IPS-NIHi7 (cell line): ENCODE measurements around the gene PLSCR1.
"Not testable (repeated sequence)": the region's sequence is repeated elsewhere in the genome, so short reads cannot be mapped to it uniquely, and the experiment has no call there.

ENCODE experiments used
- DNase-seq: peaks from one replicate; pipeline ENCODE4 v3.0.0; 2012; ENCODE audit warnings: mixed read lengths; ENCODE audit errors: extremely low spot score

The PLSCR1 gene

DNA sequence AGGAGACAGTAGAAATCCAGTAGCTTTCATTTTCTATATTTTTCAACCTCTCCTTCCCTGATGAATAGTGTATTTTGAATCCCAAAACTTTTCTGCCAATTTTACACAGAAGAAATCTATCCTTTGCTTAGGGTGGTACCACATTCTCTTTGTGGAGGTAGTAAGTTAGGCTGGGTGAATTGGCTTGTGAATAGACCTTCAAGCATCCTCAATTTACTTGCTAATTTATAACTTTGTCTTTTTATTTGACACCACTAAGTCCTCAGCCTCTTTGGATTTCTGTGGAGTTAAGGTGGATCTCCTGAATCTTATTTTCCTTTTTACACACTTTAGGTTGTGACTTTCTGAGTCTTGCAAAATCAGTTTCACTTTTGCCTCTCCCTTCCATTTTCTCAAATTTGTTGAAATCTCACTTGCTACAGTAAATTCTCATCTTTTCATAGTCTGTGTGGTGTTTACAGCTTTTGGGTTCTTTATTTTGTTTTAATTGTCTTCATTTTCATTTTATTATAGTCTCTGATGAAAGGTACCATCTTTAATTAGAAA, 5.7 kb upstream of the PLSCR1 start:
- DNase-seq, result no peak

DNA sequence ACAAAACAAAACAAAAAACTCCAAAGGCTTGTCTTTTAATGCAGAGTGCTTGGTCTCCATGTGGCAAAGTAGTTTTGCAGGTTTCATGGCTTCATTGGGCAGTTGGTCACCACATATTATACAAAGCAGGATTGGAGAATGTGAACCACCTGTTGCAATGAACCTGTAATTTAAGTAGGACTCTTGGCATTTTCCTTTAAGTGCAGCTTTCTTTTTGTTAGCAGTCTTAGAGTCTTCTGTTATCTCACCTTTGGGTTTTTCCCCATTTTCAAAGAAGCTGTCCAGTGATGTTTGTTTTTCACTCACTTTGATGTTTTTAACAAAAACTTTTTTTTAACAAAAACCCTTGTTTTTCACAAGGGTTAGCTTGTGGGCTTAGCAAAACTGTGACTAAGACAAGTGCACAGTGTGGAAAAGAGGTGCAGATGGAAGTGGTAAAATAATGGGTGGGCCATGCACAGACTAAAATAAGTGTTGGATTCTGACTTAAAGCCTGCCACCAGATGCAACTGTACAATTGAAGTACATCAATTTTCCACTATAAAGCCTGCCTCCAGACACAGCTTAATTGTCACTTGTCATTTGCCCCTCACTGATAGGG, 2.9 kb upstream of the PLSCR1 start:
- no peak for DNase-seq

GRCh38 chr3:146546366-146546965, 2.1 kb upstream of the PLSCR1 start:
- DNase-seq, result no peak

DNA sequence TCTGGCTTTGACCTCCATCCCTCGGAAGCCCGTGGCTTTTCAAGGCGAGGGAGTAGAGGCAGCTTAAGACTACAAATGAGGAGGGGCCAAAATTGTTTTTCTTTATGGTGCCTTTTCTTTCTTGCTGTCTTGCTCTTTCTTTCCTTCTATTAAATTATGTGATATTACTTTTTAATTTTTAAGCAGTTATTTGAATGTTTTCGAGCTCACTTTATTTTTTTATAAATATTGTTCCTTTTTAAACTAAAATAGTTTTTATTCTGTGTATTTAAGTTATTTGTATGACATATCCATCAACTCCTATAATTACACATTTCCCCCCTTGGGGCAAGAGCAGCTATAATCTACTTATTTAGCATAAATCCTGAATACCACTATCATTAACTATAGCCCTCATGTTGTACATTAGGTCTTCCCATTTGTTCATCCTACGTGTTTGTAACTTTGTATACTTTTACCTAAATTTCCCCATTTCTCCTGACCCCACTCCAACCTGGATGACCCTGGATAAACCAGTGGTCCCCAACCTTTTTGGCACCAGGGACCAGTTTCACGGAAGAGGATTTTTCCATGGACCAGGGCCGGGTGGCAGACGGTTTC, 622 bp upstream of the PLSCR1 start:
- no peak for DNase-seq

GRCh38 chr3:146543461-146544001, 876 bp downstream of the PLSCR1 start:
- no peak for DNase-seq

- no peak for DNase-seq
Observed at GRCh38 chr3:146542978-146543377, 1.4 kb downstream of the PLSCR1 start.

DNA sequence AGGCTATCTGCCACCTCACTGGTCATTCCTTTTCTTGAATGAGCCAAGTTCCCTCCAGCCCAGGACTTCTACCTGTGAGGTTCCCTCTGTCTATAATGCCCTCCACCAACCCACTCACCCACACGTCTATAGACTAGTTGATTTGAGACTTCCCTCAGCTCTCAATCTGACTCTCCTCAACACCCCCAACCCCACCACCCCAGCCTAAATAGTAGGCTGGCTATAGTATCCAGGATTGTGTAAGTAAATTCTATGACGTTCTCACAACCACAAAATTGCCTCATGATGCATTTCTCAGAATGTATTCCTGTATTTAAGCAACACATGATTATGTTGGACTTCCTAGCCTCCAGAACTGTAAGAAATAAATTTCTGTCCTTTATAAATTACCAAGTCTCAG, 2.2 kb downstream of the PLSCR1 start:
- DNase-seq, result no peak

DNA sequence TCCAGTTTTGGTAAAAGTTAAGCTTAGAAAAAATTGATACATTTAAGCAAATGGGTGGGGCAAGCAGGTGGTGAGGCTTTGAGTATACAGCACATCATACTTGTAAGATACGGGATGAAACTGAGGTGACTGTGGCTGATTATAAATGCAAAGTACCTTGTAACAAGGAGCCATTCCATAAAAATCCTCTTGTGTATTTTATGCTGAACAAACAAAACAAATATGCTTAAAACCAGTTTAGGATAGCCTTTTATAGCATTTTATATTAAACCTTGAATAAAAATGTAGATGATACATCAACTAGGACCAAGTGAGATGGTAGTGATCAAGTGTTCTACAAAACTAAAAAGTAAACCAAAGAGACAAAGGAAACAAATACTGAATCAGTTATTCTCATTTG, 3.4 kb downstream of the PLSCR1 start:
- DNase-seq, result no peak

DNA sequence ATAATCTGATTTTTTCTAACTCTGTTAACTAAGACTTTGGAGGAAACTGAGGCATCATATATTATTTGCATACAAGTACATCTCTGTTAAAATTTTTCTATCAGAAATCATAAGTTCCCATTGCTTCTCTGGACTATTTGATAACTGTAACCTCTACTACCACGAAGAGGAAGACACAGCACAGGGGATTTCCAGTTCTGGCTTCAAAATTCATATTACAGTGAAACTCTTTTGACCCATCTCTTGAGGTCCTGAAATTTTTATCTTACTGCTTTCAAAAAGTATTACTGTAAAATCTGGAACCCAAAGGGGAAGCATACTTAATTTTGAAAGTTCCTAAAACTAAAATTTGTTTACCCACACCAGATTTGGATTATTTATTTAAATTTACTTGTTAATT, 4.2 kb downstream of the PLSCR1 start:
- DNase-seq, result no peak

DNA sequence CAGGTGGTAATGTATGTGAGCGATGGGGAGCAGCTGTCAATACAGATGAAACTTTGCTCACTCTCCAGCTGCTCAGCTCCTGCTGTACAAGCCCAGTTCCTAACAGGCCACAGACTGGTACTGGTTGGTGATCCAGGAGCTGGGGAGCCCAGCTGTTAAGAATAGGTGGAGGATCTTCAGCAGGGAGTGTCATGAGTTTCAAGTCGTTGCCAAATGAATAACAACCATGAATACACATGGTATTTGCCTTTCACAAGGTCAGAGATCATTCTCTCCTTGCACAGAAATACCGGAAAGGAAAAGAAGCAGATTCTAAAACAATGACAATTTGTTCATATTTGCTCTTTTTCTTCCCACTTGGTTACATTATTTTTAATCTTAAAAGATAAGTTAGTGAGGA, 5.1 kb downstream of the PLSCR1 start:
- DNase-seq, result no peak

DNA sequence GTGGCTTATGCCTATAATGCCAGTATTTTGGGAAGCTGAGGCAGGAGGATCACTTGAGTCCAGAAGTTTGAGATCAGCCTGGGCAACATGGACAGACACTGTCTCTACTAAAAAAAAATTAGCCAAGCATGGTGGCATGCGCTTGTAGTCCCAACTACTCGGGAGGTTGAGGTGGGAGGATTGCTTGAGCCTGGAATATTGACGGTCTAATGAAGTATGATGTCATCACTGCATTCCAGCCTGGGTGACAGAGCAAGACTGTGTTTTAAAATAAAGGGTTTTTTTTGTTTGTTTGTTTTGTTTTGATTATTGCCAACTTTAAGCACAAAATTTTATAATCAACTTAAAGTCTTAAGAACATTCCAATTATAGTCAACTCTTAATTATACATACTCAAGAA, 6.8 kb downstream of the PLSCR1 start:
- DNase-seq, result no peak

DNA sequence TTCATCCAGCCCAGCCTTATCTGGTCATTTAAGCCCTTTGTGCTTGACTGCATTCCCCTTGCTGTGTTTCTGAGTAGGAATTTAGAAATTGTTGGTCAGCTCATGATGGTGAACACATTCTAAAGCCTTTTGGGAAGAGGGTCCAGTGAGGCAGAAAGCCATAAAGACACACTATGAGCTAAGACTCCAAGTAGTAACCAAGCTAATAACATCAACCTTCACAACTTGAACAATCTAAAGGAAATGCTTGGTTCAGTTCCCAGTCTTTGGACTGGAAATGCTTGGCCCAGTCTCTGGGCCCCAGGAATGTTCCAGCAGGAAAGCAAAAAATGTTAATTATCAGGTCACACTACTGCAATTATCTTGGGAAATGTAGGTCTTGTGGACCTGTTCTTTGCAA, 7.7 kb downstream of the PLSCR1 start:
- no peak for DNase-seq

GRCh38 chr3:146532406-146532805, 12.0 kb downstream of the PLSCR1 start:
- no peak for DNase-seq

- DNase-seq, result no peak
Observed at GRCh38 chr3:146530609-146531008, 13.8 kb downstream of the PLSCR1 start.

DNA sequence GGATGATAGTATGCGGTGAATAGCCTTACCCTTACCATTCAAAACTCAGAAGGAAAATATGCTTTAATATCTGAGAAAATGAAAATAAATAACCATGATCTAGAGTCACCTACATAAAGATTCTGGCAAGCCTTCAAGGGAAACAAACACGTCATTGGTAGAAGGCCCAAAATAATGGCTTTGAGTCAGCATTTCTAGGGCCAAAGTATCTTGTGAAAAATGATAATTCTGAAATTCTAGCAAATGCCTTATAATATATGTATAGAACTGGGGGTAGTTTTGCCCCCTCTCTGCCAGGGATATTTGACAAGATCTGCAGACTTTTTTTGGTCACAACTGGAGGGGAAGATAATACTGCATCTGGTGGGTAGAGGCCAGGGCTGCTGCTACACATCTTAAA, 15.4 kb downstream of the PLSCR1 start:
- no peak for DNase-seq

DNA sequence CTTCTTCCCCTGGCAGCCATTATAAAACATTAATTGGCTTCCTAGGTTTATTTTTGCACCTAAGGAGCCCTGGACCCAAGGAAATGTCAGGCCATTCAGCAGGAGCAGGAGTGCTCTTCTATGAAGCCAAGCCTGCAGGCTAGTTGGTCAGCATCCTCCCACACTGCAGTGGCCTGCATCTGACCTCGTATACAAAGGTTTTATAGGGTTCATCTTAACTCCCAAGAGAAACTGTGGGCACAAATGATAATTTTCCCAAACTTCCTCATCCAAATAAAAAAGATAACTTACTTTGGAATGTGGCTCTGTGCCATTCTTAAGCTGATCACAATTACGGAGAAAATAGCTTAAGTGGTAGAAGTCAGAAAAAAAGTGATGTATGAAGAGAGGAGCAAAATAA, 19.4 kb downstream of the PLSCR1 start:
- DNase-seq, result no peak

GRCh38 chr3:146523531-146523930, 20.9 kb downstream of the PLSCR1 start:
- DNase-seq, result no peak

GRCh38 chr3:146522174-146523158, 21.9 kb downstream of the PLSCR1 start:
- not testable (repeated sequence) for DNase-seq

GRCh38 chr3:146521394-146521793, 23.0 kb downstream of the PLSCR1 start:
- no peak for DNase-seq

DNA sequence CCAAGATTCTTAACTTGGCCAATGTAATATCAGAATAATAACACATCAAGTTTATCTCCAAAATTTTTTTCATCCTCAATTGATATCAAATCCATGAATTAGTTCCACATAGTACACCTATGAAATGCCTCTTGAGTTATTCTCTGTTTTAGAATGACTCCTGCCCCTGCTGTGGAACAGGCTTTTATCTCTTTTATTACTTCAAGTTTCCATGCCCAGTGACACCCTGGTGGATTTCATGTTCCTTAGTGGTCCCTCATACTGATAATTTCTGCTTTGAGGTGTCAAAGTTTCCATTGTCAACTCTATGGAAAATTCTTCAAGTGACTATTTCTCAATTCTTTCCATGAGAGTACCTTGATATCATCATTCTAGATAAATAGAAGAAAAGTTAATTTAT, 24.6 kb downstream of the PLSCR1 start:
- DNase-seq, result no peak

- DNase-seq, result no peak
Observed at GRCh38 chr3:146517684-146518435, 26.5 kb downstream of the PLSCR1 start.
